OCI-LY7 (cell line): Measurements from ENCODE around the gene SFI1. TPM values are rescaled to one million over a fixed set of nuclear protein-coding genes. Genes with fewer than 3 reads are reported as not detected.

Experiments
- Bru-seq: library from RNA; stranded (reverse); fragments of 400-500 nt; gene quantifications from one replicate; lab custom pipeline; 2021; lab: Mats Ljungman, UMichigan
- BruChase-seq, 2 experiments: library from RNA; stranded (reverse); fragments of 400-500 nt; gene quantifications; one replicate each; lab custom pipeline; 2021; lab: Mats Ljungman, UMichigan
- BruUV-seq: library from RNA; stranded (reverse); fragments of 400-500 nt; replicated peaks from 2 replicates; lab custom pipeline; 2021; lab: Mats Ljungman, UMichigan
- CTCF ChIA-PET: fragments of 300-600 bp; sonication (Branson Sonifier 250); formaldehyde crosslinking; loops from one replicate; lab custom pipeline; 2022; ENCODE audit warnings: antibody characterized with exemption; ENCODE audit not compliant: unreplicated experiment; lab: Charles Lee
- POLR2A ChIA-PET: fragments of 300-600 bp; sonication (Branson Sonifier 250); formaldehyde crosslinking; loops from one replicate; lab custom pipeline; 2022; ENCODE audit warnings: antibody characterized with exemption; lab: Charles Lee
- DNase-seq: peaks from one replicate; pipeline ENCODE4 v3.0.0-alpha.2; 2015; ENCODE audit warnings: low spot score
- H2AFZ ChIP-seq: fragments of 200-600 bp; sonication (generic), shearing (Covaris generic); 2 replicates; pipeline ENCODE4 v1.6.1; 2014; ENCODE audit warnings: mild to moderate bottlenecking, antibody characterized with exemption, low read length, moderate library complexity
- H3K27ac ChIP-seq: fragments of 200-600 bp; sonication (generic); 2 replicates; pipeline ENCODE4 v1.5.1; 2014; ENCODE audit warnings: mixed run types, low read depth, mild to moderate bottlenecking, moderate library complexity, low read length, inconsistent platforms; ENCODE audit not compliant: poor library complexity, severe bottlenecking
- H3K36me3 ChIP-seq: fragments of 200-600 bp; sonication (generic); 2 replicates; pipeline ENCODE4 v1.6.1; 2014; ENCODE audit warnings: mild to moderate bottlenecking, antibody characterized with exemption, low read length, moderate library complexity, mixed read lengths; ENCODE audit not compliant: insufficient read depth
- H3K4me1 ChIP-seq: fragments of 200-600 bp; sonication (generic); 2 replicates; pipeline ENCODE4 v1.5.1; 2014; ENCODE audit warnings: mild to moderate bottlenecking, low read length; ENCODE audit not compliant: insufficient read depth, poor library complexity, severe bottlenecking
- H3K4me2 ChIP-seq: fragments of 200-600 bp; sonication (generic); 2 replicates; pipeline ENCODE4 v1.6.1; 2014; ENCODE audit warnings: mild to moderate bottlenecking, low read length
- H3K4me3 ChIP-seq: fragments of 200-600 bp; sonication (generic); 2 replicates; pipeline ENCODE4 v1.5.1; 2014; ENCODE audit warnings: mild to moderate bottlenecking, low read depth, low read length; ENCODE audit not compliant: poor library complexity, severe bottlenecking
- H3K79me2 ChIP-seq: fragments of 200-600 bp; sonication (generic); 2 replicates; pipeline ENCODE4 v1.6.1; 2016; ENCODE audit warnings: low read depth, mild to moderate bottlenecking, low read length, moderate library complexity, mixed read lengths; ENCODE audit not compliant: insufficient read depth
- H3K9me2 ChIP-seq: fragments of 200-600 bp; sonication (generic); 2 replicates; pipeline ENCODE4 v1.6.1; 2016; ENCODE audit warnings: mild to moderate bottlenecking, low read length, mixed read lengths; ENCODE audit not compliant: insufficient read depth
- H3K9me3 ChIP-seq: fragments of 200-600 bp; sonication (generic); 2 replicates; pipeline ENCODE4 v1.6.1; 2014; ENCODE audit warnings: mild to moderate bottlenecking, mixed run types, low read length, mixed read lengths
- H4K20me1 ChIP-seq: fragments of 200-600 bp; sonication (generic); 2 replicates; pipeline ENCODE4 v1.6.1; 2014; ENCODE audit warnings: mild to moderate bottlenecking, antibody characterized with exemption, low read length, moderate library complexity, mixed read lengths; ENCODE audit not compliant: insufficient read depth
- EZH2phosphoT487 ChIP-seq: fragments of 200-600 bp; sonication (generic); IDR thresholded peaks from 2 replicates; pipeline ENCODE4 v1.6.1; 2018; ENCODE audit warnings: low read depth, borderline replicate concordance, mild to moderate bottlenecking, mixed run types, antibody characterized with exemption, low read length, moderate library complexity, mixed read lengths
- intact Hi-C: fragments of 100-400 bp; cut with micrococcal nuclease; formaldehyde crosslinking; loops from one replicate; pipeline ENCODE4 v1.10.0; 2022; ENCODE audit not compliant: unreplicated experiment
- long read RNA-seq: library from polyadenylated mRNA; stranded (forward); transcript quantifications from one replicate; pipeline ENCODE4 v2.0.0, GENCODE V29; 2022
- total RNA-seq, 2 experiments: library from RNA; depleted of rRNA in 1 of 2; stranded (reverse); fragments of >200 nt in 1 of 2; shearing (Covaris generic) in 1 of 2; gene quantifications; 2 replicates each; pipeline ENCODE4 v1.2.3, GENCODE V29; 2014 to 2022
- TF ChIP-seq, protein P1 (sequence below): fragments of 200-600 bp; sonication (generic); conservative IDR thresholded peaks from 2 replicates; pipeline ENCODE4 v1.5.1; 2014; ENCODE audit warnings: mild to moderate bottlenecking, antibody characterized with exemption, low read length, moderate library complexity, mixed read lengths

The SFI1 gene, protein sequence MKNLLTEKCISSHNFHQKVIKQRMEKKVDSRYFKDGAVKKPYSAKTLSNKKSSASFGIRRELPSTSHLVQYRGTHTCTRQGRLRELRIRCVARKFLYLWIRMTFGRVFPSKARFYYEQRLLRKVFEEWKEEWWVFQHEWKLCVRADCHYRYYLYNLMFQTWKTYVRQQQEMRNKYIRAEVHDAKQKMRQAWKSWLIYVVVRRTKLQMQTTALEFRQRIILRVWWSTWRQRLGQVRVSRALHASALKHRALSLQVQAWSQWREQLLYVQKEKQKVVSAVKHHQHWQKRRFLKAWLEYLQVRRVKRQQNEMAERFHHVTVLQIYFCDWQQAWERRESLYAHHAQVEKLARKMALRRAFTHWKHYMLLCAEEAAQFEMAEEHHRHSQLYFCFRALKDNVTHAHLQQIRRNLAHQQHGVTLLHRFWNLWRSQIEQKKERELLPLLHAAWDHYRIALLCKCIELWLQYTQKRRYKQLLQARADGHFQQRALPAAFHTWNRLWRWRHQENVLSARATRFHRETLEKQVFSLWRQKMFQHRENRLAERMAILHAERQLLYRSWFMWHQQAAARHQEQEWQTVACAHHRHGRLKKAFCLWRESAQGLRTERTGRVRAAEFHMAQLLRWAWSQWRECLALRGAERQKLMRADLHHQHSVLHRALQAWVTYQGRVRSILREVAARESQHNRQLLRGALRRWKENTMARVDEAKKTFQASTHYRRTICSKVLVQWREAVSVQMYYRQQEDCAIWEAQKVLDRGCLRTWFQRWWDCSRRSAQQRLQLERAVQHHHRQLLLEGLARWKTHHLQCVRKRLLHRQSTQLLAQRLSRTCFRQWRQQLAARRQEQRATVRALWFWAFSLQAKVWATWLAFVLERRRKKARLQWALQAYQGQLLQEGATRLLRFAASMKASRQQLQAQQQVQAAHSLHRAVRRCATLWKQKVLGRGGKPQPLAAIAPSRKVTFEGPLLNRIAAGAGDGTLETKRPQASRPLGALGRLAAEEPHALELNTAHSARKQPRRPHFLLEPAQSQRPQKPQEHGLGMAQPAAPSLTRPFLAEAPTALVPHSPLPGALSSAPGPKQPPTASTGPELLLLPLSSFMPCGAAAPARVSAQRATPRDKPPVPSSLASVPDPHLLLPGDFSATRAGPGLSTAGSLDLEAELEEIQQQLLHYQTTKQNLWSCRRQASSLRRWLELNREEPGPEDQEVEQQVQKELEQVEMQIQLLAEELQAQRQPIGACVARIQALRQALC
- total RNA-seq (2014; rRNA removed; shearing (Covaris generic)), result 72.6 and 73.3 TPM in 2 replicates
- total RNA-seq (2022), result 132 and 145 TPM in 2 replicates
- percentile 73 among the genes with signal in this experiment for Bru-seq, nascent RNA
- percentile 82 among the genes with signal in this experiment for BruChase-seq, experiment 1, labeled RNA remaining after a 6-hour chase
- BruChase-seq, experiment 2, labeled RNA remaining after a 2-hour chase, result percentile 79 among the genes with signal in this experiment
- long read RNA-seq, full-length matches to known transcripts, result 20 of 122 reads
- long read RNA-seq, partial matches to known transcripts, result 28 of 122 reads
- long read RNA-seq, other reads (novel, unspliced or antisense), result 74 of 122 reads

DNA sequence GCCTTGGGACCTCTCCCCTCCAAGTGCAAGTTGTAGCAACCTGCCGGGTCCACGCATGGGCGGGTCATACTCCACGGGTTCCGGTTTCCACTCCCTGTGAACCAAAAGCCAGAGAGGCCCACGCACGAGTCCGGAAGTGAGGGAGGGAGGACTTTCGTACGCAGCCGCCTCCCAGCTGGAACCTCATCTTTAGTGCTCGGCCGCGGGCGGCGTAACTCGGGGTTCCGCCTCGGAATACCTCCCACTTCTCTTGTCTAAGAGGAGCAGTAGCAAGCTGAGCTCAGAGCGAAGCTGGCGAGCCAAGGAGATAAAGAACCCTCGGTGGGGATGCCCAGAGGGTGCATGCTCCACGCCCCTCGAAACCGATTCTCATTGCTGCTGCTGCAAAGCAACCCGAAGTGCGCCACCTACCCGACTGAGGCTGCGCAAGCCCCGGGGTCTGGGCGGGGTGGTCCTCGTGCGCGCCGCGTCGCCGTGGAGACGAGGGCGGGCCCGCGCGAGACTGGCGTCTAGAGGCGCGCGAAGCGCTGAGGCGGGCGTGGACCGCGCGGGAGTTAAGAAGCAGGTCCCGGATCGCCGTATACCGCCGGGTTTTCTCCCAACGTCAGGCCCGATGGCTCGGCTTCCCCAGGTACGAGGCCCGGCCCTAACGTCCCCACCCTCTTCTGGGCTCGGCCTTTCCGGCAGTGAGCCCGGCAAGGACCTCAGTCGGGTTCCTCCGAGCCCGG lies at the start of gene SFI1:
Gene SFI1, plus strand, starts transcription at position 530 of the 728 bp plus-strand sequence. CDS start 11,749 bp downstream, outside the sequence.
- no peaks in the 10 kb centered on the region for H3K9me2 ChIP-seq
- peak within 1 kb of the TSS; percentile 90 for H3K4me2 ChIP-seq
- peaks cover 42% of the 10 kb centered on the region for H3K4me1 ChIP-seq
- TF ChIP-seq, protein P1, sequence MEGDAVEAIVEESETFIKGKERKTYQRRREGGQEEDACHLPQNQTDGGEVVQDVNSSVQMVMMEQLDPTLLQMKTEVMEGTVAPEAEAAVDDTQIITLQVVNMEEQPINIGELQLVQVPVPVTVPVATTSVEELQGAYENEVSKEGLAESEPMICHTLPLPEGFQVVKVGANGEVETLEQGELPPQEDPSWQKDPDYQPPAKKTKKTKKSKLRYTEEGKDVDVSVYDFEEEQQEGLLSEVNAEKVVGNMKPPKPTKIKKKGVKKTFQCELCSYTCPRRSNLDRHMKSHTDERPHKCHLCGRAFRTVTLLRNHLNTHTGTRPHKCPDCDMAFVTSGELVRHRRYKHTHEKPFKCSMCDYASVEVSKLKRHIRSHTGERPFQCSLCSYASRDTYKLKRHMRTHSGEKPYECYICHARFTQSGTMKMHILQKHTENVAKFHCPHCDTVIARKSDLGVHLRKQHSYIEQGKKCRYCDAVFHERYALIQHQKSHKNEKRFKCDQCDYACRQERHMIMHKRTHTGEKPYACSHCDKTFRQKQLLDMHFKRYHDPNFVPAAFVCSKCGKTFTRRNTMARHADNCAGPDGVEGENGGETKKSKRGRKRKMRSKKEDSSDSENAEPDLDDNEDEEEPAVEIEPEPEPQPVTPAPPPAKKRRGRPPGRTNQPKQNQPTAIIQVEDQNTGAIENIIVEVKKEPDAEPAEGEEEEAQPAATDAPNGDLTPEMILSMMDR, result peak; percentile 64
- no peak for TF ChIP-seq EZH2phosphoT487
- no peaks in the 10 kb centered on the region for H4K20me1 ChIP-seq
- H3K27ac ChIP-seq, result peak within 1 kb of the TSS; percentile 93
- POLR2A ChIA-PET, result no interaction called here
- no peaks in the 10 kb centered on the region for H3K9me3 ChIP-seq
- peak within 1 kb of the TSS; percentile 59; the same call in 1 of the 2 replicates for H2AFZ ChIP-seq
- intact Hi-C loops, result loop anchor here (1.0 to 10.0 kb wide), 3 partner anchors 97 to 979 kb away; partner anchors contain the start of genes DRG1 and FBXO7
- peak within 1 kb of the TSS; percentile 89 for H3K4me3 ChIP-seq
- CTCF ChIA-PET, result no interaction called here
- DNase-seq, result peak; percentile 95
- BruUV-seq, result no TSS peak
- H3K79me2 ChIP-seq, result peaks cover 43% of the 10 kb centered on the region
- H3K36me3 ChIP-seq, result peaks cover 17% of the 10 kb centered on the region

DNA sequence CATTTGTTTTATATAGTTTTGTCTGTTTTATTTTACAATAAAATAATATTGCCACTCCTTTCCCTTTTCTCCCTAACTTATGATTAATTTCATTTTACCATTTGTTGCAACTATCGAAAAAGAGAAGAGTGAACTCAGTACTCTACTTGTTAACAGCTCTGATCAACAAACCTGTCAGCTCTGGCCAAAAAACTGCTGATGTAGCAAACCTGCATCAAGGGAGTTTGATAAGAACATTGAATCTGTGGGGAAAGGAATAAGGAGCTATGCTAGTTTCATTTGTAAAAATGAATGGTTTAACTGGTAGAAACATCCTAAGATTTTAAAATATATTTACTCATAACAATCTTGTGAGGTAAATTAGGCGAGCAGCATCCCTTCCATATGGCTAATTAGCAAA lies 49.6 kb upstream of the SFI1 start:
- Histone ChIP-seq H3K36me3 (peaks cover 83% of the 10 kb centered on the region), H3K4me2 (no peak overlapping the region)
- TSS peak; percentile 29 for BruUV-seq

More for the DNA sequence above, 49.6 kb upstream of the SFI1 start:
- ChIA-PET POLR2A (interaction anchor here (0.6 to 0.9 kb wide), 2 partner anchors 11 to 28 kb away, joined by 3 read pairs; no protein-coding TSS in a partner anchor), CTCF (no interaction called here)
- H3K27ac ChIP-seq, result no peak overlapping the region
- TF ChIP-seq, protein P1, result no peak
- TF ChIP-seq EZH2phosphoT487, result no peak
- peaks cover 4% of the 10 kb centered on the region for H3K4me1 ChIP-seq
- no peak for DNase-seq
- no peaks in the 10 kb centered on the region for H3K9me2 ChIP-seq
- intact Hi-C loops, result no loop called here
- H3K4me3 ChIP-seq, result no peak overlapping the region
- no peaks in the 10 kb centered on the region for H3K79me2 ChIP-seq
- H4K20me1 ChIP-seq, result no peaks in the 10 kb centered on the region
- no peak overlapping the region for H2AFZ ChIP-seq
- no peaks in the 10 kb centered on the region for H3K9me3 ChIP-seq
